ENCODE data around the gene RFNG.
A peak's percentile ranks its signal among the peaks of the same experiment; 100 is the strongest.

The RFNG gene

GRCh38 chr17:82010575-82011525, 40.8 kb downstream of the RFNG start:
- no peak overlapping the region for H3K27ac ChIP-seq
- in situ Hi-C loops (cut with HindIII; ENCODE audit: low pct_ligation_motif_present, low sequenced_read_pairs) = no loop called here
- no peaks in the 10 kb centered on the region for H3K27me3 ChIP-seq (replicated peaks)
- DNase-seq = no peak
- TF ChIP-seq, protein P1, sequence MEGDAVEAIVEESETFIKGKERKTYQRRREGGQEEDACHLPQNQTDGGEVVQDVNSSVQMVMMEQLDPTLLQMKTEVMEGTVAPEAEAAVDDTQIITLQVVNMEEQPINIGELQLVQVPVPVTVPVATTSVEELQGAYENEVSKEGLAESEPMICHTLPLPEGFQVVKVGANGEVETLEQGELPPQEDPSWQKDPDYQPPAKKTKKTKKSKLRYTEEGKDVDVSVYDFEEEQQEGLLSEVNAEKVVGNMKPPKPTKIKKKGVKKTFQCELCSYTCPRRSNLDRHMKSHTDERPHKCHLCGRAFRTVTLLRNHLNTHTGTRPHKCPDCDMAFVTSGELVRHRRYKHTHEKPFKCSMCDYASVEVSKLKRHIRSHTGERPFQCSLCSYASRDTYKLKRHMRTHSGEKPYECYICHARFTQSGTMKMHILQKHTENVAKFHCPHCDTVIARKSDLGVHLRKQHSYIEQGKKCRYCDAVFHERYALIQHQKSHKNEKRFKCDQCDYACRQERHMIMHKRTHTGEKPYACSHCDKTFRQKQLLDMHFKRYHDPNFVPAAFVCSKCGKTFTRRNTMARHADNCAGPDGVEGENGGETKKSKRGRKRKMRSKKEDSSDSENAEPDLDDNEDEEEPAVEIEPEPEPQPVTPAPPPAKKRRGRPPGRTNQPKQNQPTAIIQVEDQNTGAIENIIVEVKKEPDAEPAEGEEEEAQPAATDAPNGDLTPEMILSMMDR (IDR thresholded peaks at IDR 0.05; ENCODE audit: low read depth, low read length, missing control alignments) = no peak
- no peak overlapping the region for H3K4me3 ChIP-seq (ENCODE audit: low read depth, low read length)
- H3K36me3 ChIP-seq (replicated peaks) = no peaks in the 10 kb centered on the region

GRCh38 chr17:82009413-82009812, 42.2 kb downstream of the RFNG start:
- H3K27me3 ChIP-seq (replicated peaks) = no peaks in the 10 kb centered on the region
- TF ChIP-seq, protein P1 (IDR thresholded peaks at IDR 0.05; ENCODE audit: low read depth, low read length, missing control alignments) = no peak
- no peaks in the 10 kb centered on the region for H3K36me3 ChIP-seq (replicated peaks)
- in situ Hi-C loops (cut with HindIII; ENCODE audit: low pct_ligation_motif_present, low sequenced_read_pairs) = no loop called here
- no peak for DNase-seq
- no peak overlapping the region for H3K27ac ChIP-seq
- no peak overlapping the region for H3K4me3 ChIP-seq (ENCODE audit: low read depth, low read length)

GRCh38 chr17:82008941-82009405, 42.6 kb downstream of the RFNG start:
- no peaks in the 10 kb centered on the region for H3K36me3 ChIP-seq (replicated peaks)
- no peak overlapping the region for H3K4me3 ChIP-seq (ENCODE audit: low read depth, low read length)
- H3K27ac ChIP-seq = no peak overlapping the region
- no peaks in the 10 kb centered on the region for H3K27me3 ChIP-seq (replicated peaks)
- TF ChIP-seq, protein P1 (IDR thresholded peaks at IDR 0.05; ENCODE audit: low read depth, low read length, missing control alignments) = no peak
- in situ Hi-C loops (cut with HindIII; ENCODE audit: low pct_ligation_motif_present, low sequenced_read_pairs) = no loop called here
- DNase-seq = no peak

GRCh38 chr17:82008258-82008940, 43.2 kb downstream of the RFNG start:
- Histone ChIP-seq H3K27me3 (replicated peaks) (no peaks in the 10 kb centered on the region), H3K4me3 (ENCODE audit: low read depth, low read length) (no peak overlapping the region), H3K27ac (no peak overlapping the region), H3K36me3 (replicated peaks) (no peaks in the 10 kb centered on the region)
- in situ Hi-C loops (cut with HindIII; ENCODE audit: low pct_ligation_motif_present, low sequenced_read_pairs) = no loop called here
- DNase-seq = no peak
- TF ChIP-seq, protein P1 (IDR thresholded peaks at IDR 0.05; ENCODE audit: low read depth, low read length, missing control alignments) = no peak

DNA sequence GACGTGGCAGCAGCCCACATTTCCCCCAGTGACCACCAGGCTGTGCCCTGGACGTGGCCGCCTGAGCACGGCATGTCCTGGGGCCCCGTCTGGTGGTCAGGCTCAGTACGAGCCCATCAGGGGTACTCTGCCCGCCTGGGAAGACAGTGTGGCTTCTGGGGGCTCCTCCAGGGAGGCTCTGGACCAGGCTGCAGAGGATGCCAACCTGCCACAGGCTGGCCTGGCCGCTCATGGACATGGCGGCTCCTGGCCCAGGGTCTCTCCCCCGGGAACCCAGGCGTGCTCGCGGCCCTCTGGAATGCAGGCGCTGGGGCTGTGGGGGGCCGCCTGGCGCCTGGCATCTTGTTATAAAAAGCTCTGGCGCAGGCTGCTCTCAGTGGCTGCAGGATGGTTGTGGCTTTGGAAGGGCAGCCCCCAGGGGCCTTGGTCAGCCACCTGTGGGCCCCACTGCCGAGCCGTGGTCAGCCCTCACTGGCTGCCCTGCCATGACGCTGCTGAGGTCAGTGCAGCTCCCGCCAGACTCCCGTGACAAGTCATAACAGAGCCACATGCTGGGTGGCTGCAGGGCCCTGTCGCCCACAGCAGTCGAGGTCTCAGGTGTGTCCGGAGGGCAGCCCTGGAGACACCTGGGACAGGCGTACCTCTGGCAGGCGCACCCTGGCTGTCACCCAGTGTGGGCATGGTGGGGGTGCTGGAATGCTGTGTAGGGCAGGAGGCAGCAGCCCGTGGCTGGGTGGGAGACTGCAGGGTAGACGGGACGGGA, 43.9 kb downstream of the RFNG start:
- in situ Hi-C loops (cut with HindIII; ENCODE audit: low pct_ligation_motif_present, low sequenced_read_pairs) = no loop called here
- TF ChIP-seq, protein P1 (IDR thresholded peaks at IDR 0.05; ENCODE audit: low read depth, low read length, missing control alignments) = peak; percentile 62
- Histone ChIP-seq H3K27ac (no peak overlapping the region), H3K36me3 (replicated peaks) (no peaks in the 10 kb centered on the region), H3K27me3 (replicated peaks) (no peaks in the 10 kb centered on the region), H3K4me3 (ENCODE audit: low read depth, low read length) (no peak overlapping the region)
- DNase-seq = no peak

Data from brain microvascular endothelial cell (primary cell).